Measurements from ENCODE around the gene MCM9.

MCM9 gene

GRCh38 chr6:118931436-118931835 lies 3.5 kb downstream of the MCM9 start:
- DNase-seq (ENCODE audit: low spot score), result no peak

- no peak for DNase-seq (ENCODE audit: low spot score)
Measured at GRCh38 chr6:118930680-118931079, 4.3 kb downstream of the MCM9 start.

- no peak for DNase-seq (ENCODE audit: low spot score)
Measured at GRCh38 chr6:118923035-118923434, 11.9 kb downstream of the MCM9 start.

- no peak for DNase-seq (ENCODE audit: low spot score)
Measured at GRCh38 chr6:118921084-118921483, 13.9 kb downstream of the MCM9 start.

- no peak for DNase-seq (ENCODE audit: low spot score)
Measured at GRCh38 chr6:118918329-118918725, 16.6 kb downstream of the MCM9 start.

- DNase-seq (ENCODE audit: low spot score), result no peak
Measured at GRCh38 chr6:118917546-118918328, 17.2 kb downstream of the MCM9 start.

GRCh38 chr6:118914598-118914997 lies 20.4 kb downstream of the MCM9 start:
- DNase-seq (ENCODE audit: low spot score), result no peak

GRCh38 chr6:118913161-118913560 lies 21.8 kb downstream of the MCM9 start:
- DNase-seq (ENCODE audit: low spot score), result no peak

GRCh38 chr6:118912646-118913045 lies 22.3 kb downstream of the MCM9 start:
- DNase-seq (ENCODE audit: low spot score), result no peak

- no peak for DNase-seq (ENCODE audit: low spot score)
Measured at GRCh38 chr6:118908441-118908840, 26.5 kb downstream of the MCM9 start.

GRCh38 chr6:118905851-118906250 lies 29.1 kb downstream of the MCM9 start:
- DNase-seq (ENCODE audit: low spot score), result no peak

GRCh38 chr6:118905084-118905483 lies 29.9 kb downstream of the MCM9 start:
- no peak for DNase-seq (ENCODE audit: low spot score)

- DNase-seq (ENCODE audit: low spot score), result no peak
Measured at GRCh38 chr6:118903691-118904090, 31.3 kb downstream of the MCM9 start.

- no peak for DNase-seq (ENCODE audit: low spot score)
Measured at GRCh38 chr6:118903138-118903537, 31.8 kb downstream of the MCM9 start.

- DNase-seq (ENCODE audit: low spot score), result peak; percentile 48
Measured at GRCh38 chr6:118902726-118903125, 32.2 kb downstream of the MCM9 start.

GRCh38 chr6:118899948-118900347 lies 35.0 kb downstream of the MCM9 start:
- DNase-seq (ENCODE audit: low spot score), result no peak

GRCh38 chr6:118897386-118897785 lies 37.6 kb downstream of the MCM9 start:
- DNase-seq (ENCODE audit: low spot score), result no peak

GRCh38 chr6:118896339-118897136 lies 38.4 kb downstream of the MCM9 start:
- DNase-seq (ENCODE audit: low spot score), result peak; percentile 28

GRCh38 chr6:118895859-118896258 lies 39.1 kb downstream of the MCM9 start:
- no peak for DNase-seq (ENCODE audit: low spot score)

GRCh38 chr6:118895261-118895560 lies 39.7 kb downstream of the MCM9 start:
- DNase-seq (ENCODE audit: low spot score), result no peak

- DNase-seq (ENCODE audit: low spot score), result peak; percentile 95
Measured at GRCh38 chr6:118894425-118895260, 40.3 kb downstream of the MCM9 start.

GRCh38 chr6:118893807-118894424 lies 41.0 kb downstream of the MCM9 start, which contains the start of gene ASF1A:
Gene ASF1A, plus strand, starts transcription at chr6:118894152. Its CDS starts 262 bp downstream, at chr6:118894414.
- peak; percentile 95 for DNase-seq (ENCODE audit: low spot score)

Measured in GM03348 (cell line).